NB4 (cell line): ENCODE data around the gene RDH5.

ENCODE experiments used
- POLR2A ChIP-seq: IDR thresholded peaks from 2 replicates; pipeline ENCODE4 v1.6.1; 2011; ENCODE audit warnings: mild to moderate bottlenecking; ENCODE audit not compliant: insufficient read length; ENCODE audit errors: extremely low read depth
- TF ChIP-seq, protein P1 (sequence below): IDR thresholded peaks from one replicate; pipeline ENCODE4 v1.5.1; 2012; ENCODE audit warnings: low read depth, low read length
- TF ChIP-seq, protein P2 (sequence below): IDR thresholded peaks from 2 replicates; pipeline ENCODE4 v1.6.1; 2011; ENCODE audit warnings: low read depth, low read length

DNA sequence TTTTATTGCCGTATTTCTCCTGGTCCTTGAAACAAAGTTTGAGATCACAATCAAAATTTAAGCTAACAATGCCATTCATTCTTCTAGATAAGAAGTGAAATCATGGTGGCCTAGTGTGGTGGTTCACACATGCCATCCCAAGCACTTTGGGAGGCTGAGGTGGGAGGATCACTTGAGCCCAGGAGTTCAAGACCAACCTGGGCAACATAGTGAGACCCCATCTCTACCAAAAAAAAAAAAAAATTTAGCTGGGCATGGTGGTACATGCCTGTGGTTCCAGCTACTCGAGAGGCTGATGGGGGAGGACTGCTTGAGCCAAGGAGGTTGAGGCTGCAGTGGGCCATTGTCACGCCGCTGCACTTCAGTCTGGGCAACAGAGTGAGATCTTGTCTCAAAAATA, 47.0 kb downstream of the RDH5 start:
- no peak for TF ChIP-seq POLR2A
- TF ChIP-seq, protein P1, sequence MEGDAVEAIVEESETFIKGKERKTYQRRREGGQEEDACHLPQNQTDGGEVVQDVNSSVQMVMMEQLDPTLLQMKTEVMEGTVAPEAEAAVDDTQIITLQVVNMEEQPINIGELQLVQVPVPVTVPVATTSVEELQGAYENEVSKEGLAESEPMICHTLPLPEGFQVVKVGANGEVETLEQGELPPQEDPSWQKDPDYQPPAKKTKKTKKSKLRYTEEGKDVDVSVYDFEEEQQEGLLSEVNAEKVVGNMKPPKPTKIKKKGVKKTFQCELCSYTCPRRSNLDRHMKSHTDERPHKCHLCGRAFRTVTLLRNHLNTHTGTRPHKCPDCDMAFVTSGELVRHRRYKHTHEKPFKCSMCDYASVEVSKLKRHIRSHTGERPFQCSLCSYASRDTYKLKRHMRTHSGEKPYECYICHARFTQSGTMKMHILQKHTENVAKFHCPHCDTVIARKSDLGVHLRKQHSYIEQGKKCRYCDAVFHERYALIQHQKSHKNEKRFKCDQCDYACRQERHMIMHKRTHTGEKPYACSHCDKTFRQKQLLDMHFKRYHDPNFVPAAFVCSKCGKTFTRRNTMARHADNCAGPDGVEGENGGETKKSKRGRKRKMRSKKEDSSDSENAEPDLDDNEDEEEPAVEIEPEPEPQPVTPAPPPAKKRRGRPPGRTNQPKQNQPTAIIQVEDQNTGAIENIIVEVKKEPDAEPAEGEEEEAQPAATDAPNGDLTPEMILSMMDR, result no peak
- TF ChIP-seq, protein P2, sequence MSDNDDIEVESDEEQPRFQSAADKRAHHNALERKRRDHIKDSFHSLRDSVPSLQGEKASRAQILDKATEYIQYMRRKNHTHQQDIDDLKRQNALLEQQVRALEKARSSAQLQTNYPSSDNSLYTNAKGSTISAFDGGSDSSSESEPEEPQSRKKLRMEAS, result no peak
